Measurements from ENCODE around the gene TBX4.
"Not testable (repeated sequence)": the region's sequence is repeated elsewhere in the genome, so short reads cannot be mapped to it uniquely, and the experiment has no call there.

DNA sequence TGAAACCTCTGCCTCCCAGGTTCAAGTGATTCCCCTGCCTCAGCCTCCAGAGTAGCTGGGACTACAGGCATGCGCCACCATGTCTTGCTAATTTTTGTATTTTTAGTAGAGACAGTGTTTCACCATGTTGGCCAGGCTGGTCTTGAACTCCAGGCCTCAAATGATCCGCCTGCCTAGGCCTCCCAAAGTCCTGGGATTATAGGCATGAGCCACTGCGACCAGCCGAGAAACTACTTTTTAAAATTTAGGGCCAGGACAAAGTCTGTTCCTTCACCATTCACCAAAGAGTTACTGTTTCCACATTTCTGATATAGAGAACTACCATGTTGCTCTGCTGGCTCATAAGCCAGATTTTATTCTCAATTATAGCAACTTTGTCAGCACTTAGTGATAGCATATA lies 3.1 kb upstream of the TBX4 start:
- TF ChIP-seq, protein P1, sequence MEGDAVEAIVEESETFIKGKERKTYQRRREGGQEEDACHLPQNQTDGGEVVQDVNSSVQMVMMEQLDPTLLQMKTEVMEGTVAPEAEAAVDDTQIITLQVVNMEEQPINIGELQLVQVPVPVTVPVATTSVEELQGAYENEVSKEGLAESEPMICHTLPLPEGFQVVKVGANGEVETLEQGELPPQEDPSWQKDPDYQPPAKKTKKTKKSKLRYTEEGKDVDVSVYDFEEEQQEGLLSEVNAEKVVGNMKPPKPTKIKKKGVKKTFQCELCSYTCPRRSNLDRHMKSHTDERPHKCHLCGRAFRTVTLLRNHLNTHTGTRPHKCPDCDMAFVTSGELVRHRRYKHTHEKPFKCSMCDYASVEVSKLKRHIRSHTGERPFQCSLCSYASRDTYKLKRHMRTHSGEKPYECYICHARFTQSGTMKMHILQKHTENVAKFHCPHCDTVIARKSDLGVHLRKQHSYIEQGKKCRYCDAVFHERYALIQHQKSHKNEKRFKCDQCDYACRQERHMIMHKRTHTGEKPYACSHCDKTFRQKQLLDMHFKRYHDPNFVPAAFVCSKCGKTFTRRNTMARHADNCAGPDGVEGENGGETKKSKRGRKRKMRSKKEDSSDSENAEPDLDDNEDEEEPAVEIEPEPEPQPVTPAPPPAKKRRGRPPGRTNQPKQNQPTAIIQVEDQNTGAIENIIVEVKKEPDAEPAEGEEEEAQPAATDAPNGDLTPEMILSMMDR (IDR thresholded peaks at IDR 0.05; ENCODE audit: insufficient read depth, low read length, poor library complexity, severe bottlenecking): not testable (repeated sequence)
- not testable (repeated sequence) for TF ChIP-seq EZH2phosphoT487 (conservative IDR thresholded peaks at IDR 0.05; ENCODE audit: low read length)
